H54 (cell line): ENCODE data around the gene RNF208.

Source experiments
- DNase-seq: peaks from one replicate; pipeline ENCODE4 v3.0.0; 2011; ENCODE audit warnings: low spot score, mixed read lengths; ENCODE audit not compliant: insufficient read length
- FAIRE-seq: peaks from 3 replicates; lab custom pipeline; 2011; peaks lifted over from hg19 to GRCh38; lab: Jason Lieb, UNC
- POLR2A ChIP-seq: IDR thresholded peaks from 2 replicates; pipeline ENCODE4 v1.6.1; 2011; ENCODE audit warnings: low read depth, mild to moderate bottlenecking, low read length

Gene RNF208

GRCh38 chr9:137211532-137211931, 10.5 kb downstream of the RNF208 start:
- FAIRE-seq (no peak), DNase-seq (no peak)
- no peak for TF ChIP-seq POLR2A

DNA sequence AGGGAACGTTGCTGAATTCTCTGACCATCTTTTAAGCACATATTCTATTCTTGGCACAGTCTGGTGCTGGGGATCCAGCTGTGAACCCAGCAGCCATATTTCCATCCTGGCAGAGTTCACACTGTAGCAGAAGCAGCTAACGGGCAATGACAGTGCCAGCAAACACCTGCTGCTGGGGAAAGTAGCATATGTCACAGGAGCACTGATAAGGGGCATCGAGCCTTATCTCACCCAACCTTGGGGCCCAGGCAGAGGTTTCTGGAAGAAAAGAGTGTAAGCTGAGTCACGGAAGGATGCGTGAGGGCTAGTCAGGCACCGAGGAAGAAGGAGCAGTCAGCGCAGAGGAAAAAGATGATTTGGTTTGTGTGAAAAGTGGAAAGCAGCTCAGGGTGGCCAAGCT, 15.4 kb downstream of the RNF208 start:
- DNase-seq, result no peak
- no peak for TF ChIP-seq POLR2A
- no peak for FAIRE-seq

DNA sequence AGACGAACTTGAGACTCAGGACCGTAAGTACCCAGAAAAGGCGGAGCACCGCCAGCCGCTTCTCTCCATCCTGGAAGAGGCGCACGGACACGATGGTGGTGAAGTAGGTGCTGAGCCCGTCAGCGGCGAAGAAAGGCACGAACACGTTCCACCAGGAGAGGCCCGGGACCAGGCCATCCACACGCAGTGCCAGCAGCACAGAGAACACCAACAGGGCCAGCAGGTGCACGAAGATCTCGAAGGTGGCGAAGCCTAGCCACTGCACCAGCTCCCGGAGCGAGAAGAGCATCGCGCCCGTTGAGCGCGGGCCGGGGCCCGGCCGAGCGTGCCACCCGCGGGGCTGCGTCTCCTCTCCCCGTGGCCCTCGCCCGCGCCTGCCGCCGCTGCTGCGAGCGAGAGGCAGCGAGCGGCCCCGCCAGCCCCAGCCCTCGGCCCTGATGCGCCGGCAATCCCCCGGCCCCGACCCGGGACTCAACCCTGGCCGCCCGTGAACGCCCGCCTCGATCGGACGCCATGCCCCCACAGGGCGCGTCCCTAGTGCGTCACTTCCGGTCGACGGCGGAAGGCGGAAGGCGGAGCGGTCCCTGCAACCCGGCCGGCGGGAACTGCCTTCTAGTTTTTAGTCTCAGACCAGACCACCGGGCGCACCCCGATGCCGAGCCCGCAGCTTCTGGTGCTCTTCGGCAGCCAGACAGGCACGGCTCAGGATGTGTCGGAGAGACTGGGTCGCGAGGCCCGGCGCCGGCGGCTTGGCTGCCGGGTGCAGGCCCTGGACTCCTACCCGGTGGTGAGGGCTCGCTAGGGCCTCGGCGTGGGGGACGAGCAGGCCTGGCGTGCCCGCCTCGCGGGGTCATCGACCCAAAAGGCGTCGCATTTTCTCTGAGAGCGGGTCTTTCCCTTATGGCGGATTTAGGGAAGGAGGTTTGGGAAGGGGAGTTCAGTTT, 16.6 kb downstream of the RNF208 start, which contains the start of the genes NDOR1 and TMEM203:
NDOR1 (plus strand) TSS at position 575 of the 944 bp plus-strand sequence; CDS start at position 653, 78 bp downstream.
TMEM203 (minus strand) TSS at position 523 of the 944 bp plus-strand sequence; CDS start at position 289, 234 bp downstream.
- FAIRE-seq (no peak), DNase-seq (peak; percentile 100)
- TF ChIP-seq POLR2A, result peak; percentile 87

DNA sequence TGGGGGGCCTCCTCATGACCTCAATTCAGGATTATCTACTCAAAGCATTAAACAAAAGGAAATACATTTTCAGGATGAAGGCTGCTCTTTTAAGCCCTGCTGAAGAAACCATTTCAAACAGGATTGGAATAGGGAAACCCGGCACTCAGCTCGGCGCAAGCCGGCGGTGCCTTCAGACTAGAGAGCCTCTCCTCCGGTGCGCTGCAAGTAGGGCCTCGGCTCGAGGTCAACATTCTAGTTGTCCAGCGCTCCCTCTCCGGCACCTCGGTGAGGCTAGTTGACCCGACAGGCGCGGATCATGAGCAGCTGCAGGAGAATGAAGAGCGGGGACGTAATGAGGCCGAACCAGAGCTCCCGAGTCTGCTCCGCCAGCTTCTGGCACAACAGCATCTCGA, 17.3 kb downstream of the RNF208 start:
- DNase-seq, result no peak
- no peak for FAIRE-seq
- TF ChIP-seq POLR2A, result no peak

DNA sequence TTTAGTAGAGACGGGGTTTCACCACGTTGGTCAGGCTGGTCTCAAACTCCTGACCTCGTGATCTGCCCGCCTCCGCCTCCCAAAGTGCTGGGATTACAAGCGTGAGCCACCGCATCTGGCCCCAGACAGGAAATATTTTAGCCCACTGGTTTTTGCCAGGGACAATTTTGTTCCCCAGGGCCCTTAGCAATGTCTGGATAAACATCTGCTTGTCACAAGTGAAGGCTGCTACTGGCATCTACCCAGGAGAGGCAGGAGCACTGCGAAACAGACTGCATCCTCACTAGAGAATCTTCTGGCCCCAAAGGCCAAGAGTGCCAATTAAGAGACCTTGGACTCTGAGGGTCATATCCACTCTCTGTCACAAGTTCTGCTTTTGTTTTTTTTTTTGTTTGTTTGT, 19.1 kb downstream of the RNF208 start:
- no peak for FAIRE-seq
- TF ChIP-seq POLR2A, result no peak
- no peak for DNase-seq

DNA sequence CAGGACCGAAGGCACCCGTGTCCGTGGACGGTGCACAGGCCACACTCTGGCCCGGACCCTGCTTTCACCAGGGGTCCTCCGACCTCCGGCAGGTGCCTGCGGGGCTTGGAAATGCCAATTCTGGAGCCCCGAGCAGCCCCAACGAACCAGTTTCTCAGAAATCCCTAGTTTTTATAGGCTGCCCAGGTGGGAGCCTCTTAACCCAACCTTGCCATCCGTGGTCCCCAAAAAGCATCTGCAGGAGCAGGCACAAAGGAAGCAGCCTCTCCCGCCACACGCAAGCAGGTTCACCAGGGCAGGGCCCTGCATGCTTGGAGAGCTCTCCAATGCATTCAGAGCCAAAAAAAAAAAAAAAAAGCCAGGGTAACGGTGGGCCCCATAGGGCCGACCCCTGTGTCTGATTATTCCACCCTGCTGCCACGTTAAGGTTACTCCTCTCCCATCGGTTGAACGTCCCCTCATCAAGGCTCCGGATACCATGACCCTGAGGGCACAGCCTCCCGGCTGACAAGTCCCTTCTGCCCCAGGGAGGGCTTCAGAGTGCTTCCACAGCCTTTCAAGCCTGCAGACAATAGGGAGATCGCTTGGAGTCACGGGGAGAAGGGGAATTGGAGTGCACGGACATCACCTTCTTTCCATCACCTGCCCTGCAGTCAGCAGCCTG, 20.7 kb downstream of the RNF208 start:
- no peak for DNase-seq
- TF ChIP-seq POLR2A, result no peak
- FAIRE-seq, result no peak

DNA sequence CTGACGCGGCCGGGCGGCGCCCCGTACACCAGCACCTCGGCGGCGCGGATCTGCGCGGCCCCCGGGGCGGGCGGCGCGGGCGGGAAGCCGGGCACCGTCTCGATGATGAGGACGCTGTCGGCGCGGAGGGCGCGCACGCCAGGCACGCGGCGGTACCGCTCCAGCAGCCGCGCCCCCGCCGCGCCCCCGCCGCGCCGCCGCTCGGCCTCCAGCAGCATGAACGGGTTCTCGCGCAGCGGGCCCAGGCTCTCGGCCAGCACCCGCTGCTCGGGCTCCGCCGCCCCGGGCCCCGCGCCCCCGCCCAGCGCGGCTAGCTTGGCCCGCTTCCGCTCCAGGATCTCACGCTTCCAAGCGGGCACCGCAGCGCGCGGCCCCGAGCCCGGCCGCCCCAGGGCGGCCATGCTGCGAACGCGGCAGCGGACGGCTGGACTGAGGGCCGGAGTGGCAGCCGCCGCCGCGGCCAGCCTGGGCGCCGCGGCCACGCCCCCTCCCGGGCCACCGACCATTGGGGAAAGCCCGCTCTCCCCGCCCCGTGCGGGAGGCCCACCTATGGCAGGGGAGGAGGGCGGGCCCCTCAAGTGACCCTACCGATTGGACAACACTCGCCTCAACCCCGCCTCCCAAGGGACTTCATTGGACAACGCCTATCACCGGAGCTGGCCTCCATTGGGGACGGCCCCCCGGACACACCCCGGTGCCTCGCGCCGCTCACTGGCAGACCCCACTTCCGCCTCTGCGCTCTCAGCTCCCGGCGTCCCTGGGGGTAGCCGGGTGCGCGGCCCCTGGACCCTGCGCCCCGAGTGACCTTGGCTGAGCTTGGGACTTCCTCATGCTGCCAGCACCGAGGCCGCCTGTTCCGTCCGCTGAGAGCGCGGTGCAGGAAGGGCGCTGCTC, 21.5 kb downstream of the RNF208 start, which contains the start of gene TPRN:
TPRN (minus strand) TSS at position 431 of the 894 bp plus-strand sequence; CDS start at position 401, 30 bp downstream.
- FAIRE-seq (peak; percentile 91), DNase-seq (peak; percentile 100)
- peak; percentile 89 for TF ChIP-seq POLR2A

DNA sequence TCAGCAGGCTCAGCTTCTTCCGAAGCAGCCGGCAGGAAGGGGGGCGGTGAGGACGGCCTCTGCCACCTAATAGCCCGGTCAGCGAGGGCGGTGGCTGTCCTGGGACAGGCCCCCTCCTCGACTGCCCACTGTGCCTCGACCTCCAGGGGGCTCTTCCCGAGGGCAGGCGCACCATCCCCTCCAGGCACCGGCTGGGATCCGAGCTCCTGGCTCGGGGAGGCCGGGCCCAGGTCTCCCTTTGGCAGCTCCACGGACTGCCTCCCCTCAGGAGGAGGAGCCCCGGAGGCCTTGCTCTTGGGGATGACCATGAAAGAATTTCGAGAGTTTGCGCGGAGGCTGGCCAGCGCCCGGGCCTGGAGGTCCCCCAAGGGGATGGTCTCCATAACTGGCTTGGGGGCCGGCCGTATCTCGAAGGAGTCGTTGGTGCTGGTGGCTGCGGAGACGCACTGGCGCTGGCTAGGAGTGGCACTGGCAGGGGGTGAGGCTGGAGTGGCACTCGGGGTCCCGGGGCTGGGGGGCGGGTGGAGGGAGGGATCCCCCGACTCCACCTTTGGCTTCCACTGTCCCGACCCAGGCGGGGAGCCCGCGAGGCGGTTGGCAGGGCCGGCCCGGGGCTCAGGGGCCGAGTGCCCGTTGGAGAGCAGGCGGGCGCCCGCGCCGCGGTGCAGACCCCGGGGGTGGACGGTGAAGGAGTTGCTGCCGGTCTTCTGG, 22.5 kb downstream of the RNF208 start:
- FAIRE-seq (no peak), DNase-seq (no peak)
- no peak for TF ChIP-seq POLR2A

- DNase-seq (no peak), FAIRE-seq (no peak)
- no peak for TF ChIP-seq POLR2A
Observed at GRCh38 chr9:137198902-137199283, 23.1 kb downstream of the RNF208 start.

GRCh38 chr9:137198051-137198901, 23.8 kb downstream of the RNF208 start:
- FAIRE-seq (no peak), DNase-seq (no peak)
- no peak for TF ChIP-seq POLR2A

GRCh38 chr9:137195525-137196220, 26.4 kb downstream of the RNF208 start:
- no peak for TF ChIP-seq POLR2A
- no peak for DNase-seq
- FAIRE-seq, result no peak
